Measurements from ENCODE around the gene REV1.
"Not testable (repeated sequence)": the region's sequence is repeated elsewhere in the genome, so short reads cannot be mapped to it uniquely, and the experiment has no call there.

REV1 gene

DNA sequence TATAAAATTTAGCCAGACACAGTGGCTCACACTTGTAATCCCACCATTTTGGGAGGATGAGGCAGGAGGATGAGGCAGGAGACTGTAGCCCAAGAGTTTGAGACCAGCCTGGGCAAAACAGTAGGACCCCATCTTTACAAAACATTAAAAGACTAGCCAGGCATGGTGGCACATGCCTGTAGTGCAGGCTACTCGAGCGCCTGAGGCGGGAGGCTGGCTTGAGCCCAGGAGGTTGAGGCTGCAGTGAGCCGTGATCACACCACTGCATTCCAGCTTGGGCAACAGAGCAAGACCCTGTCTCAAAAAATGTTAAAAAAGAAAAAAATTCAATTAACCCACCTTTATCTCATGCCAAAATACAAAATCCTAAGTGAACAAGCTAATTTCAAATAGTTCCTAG is 4.0 kb downstream of the REV1 start:
- DNase-seq (ENCODE audit: low read depth) = no peak

- DNase-seq (ENCODE audit: low read depth) = no peak
These were observed 4.4 kb downstream of the REV1 start for GRCh38 chr2:99485411-99485810.

- no peak for DNase-seq (ENCODE audit: low read depth)
These were observed 5.6 kb downstream of the REV1 start for GRCh38 chr2:99484205-99484604.

DNA sequence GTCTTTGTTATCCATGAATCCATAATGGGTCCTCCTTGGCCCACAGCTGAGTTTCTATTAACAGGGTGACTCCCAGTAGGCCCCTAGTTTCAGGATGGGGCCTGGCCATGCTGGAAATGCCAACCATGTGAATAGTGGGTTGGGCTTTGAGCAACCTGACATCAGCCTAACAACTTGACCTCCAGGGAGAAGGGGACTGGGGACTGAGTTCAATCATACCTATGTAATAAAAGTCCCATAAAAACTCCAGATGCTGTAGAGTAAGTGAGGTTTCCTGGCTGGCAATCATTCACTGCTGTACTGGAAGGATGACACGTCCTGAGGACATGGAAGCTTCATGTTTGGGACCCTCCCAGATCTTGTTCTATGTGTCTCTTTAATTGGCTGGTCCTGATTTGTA is 7.9 kb downstream of the REV1 start:
- no peak for DNase-seq (ENCODE audit: low read depth)

- no peak for DNase-seq (ENCODE audit: low read depth)
These were observed 8.3 kb downstream of the REV1 start for GRCh38 chr2:99481527-99481926.

- DNase-seq (ENCODE audit: low read depth) = no peak
These were observed 9.4 kb downstream of the REV1 start for GRCh38 chr2:99480390-99480789.

GRCh38 chr2:99478632-99479031 is 11.2 kb downstream of the REV1 start:
- DNase-seq (ENCODE audit: low read depth) = no peak

GRCh38 chr2:99477054-99477453 is 12.8 kb downstream of the REV1 start:
- DNase-seq (ENCODE audit: low read depth) = no peak

- DNase-seq (ENCODE audit: low read depth) = no peak
These were observed 13.2 kb downstream of the REV1 start for GRCh38 chr2:99476629-99477028.

GRCh38 chr2:99475095-99475494 is 14.7 kb downstream of the REV1 start:
- not testable (repeated sequence) for DNase-seq (ENCODE audit: low read depth)

DNA sequence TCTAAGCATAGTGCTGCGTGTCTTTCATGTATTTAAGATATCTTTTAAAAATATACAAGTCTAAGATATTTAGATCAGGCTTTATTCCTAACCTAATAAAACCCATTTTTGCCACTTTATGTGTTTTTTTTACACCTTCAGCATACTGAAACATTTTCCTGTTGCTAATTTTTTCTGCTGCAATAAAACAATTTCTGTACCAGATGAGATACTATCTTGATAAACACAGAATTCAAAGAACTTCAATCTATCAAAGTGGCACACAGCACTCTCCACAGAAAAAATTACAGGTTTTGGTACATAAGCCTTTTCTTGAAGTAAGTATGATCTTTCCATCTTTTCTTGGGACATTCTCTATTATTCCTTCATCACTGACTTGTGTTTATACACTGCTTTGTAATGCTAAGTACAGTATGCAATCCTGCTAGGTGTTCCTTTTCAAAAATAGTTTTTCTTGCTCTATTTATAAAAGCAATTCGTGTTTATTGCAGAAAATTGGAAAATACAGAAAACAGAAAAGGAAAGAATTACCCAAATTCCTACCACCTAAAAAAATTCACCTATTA is 16.2 kb downstream of the REV1 start:
- DNase-seq (ENCODE audit: low read depth) = no peak

DNA sequence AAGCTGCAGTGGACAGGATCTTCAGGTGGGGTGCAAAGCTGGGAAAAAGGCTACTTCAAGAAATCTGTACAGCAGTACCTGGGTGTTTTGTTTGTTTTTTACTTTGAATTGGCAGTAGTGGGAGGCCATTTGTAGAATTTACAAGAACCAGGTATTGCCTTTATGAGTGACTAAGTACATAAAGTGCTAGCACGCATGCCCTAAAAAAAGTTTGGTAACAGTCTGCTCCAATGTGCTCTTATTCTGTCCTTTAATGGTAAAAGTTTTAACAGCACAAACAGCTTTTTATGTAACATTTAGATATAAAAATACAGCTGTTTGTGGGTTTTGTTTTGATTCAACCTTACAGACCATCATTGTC is 17.2 kb downstream of the REV1 start:
- no peak for DNase-seq (ENCODE audit: low read depth)

DNA sequence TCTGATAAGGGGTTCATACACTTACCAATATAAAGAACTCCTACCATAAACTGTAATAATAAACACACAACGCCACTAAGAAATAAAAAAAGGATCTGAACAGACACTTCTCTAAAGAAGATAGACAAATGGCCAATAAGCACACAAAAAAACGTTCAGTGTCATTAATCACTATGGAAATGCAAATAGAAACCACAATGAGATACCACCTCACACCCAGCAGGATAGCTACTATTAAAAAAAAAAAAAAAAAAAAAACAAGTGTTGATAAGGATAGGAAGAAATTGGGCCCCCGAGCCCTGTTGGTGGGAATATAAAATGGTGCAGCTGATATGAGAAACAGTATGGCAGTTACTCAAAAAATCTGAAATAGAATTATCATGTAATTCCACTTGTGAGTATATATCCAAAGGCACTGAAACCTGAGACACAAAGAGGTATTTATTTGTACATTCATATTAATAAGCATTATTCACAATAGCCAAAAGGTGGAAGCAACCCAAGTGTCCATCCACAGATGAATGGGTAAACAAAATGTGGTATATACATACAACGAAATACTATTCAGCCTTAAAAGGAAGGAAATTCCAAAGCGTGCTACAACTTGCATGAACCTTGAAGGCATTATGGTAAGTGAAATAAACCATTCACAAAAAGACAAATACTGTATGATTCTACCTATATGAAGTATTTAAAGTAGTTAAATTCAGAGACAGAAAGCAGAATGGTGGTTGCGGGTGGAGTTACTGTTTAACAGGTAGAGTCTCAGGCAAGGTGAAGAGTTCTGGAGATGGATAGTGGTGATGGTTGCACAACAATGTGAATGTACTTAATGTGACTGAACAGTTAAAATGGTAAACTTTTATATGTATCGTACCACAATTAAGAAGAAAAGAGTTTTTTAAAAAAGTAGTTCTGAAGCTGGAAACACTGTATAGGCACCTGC is 17.9 kb downstream of the REV1 start:
- DNase-seq (ENCODE audit: low read depth) = no peak

DNA sequence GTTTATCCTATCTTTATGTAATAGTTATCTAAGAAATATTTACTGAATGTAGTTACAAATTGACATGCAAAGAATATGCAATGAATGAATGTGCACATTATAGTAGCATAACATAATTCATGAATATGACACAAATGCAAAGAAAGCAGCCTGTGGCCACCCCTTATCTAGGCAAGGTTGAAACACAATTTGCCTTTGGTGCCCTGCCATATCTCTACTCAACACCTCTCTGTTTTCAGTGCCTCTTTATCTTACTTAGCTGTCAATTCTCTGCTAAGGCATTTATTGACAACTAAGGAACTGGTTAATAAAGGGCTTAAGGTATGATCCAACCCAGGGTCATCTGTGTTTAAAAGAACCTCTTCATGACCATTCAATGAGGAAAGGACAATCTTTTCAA is 18.9 kb downstream of the REV1 start:
- no peak for DNase-seq (ENCODE audit: low read depth)

DNA sequence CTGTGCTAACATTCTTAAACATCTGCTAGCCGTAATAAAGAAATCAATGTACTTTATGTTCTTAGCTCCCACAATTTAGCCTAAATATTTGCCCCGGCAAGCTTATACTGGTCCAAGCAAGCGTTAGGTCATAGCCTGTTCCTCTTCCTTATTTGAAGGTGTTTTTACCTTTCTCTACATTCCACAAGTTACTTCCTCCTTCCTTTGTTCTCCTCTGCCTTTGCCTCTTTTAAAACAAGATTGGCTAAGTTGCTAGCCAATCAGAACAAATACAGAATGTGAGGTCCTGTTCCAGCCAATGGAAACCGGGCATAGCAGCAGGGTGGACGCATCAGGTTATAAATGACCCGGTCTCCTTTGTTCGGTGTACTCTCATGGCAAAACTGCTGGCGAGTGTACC is 19.4 kb downstream of the REV1 start:
- not testable (repeated sequence) for DNase-seq (ENCODE audit: low read depth)

GRCh38 chr2:99469394-99469793 is 20.4 kb downstream of the REV1 start:
- no peak for DNase-seq (ENCODE audit: low read depth)

DNA sequence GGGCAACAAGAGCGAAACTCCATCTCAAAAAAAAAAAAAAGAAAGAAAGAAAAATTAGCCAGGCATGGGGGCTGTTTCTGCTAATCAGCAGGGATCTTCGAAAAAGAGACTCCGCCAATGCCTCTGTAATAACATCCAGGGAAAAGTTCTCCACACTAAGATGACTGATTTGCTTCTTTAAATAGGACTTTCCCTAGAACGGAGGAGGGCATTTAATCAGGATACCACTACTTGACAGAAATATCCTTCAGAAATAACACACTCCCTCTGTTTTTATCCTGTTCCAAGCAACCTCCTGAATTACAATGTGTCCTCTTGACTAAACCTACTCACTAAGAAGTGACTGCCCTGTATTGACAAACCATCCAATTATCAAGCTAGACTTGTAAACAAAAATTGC is 21.7 kb downstream of the REV1 start:
- DNase-seq (ENCODE audit: low read depth) = no peak

GRCh38 chr2:99467390-99467789 is 22.4 kb downstream of the REV1 start:
- DNase-seq (ENCODE audit: low read depth) = no peak

DNA sequence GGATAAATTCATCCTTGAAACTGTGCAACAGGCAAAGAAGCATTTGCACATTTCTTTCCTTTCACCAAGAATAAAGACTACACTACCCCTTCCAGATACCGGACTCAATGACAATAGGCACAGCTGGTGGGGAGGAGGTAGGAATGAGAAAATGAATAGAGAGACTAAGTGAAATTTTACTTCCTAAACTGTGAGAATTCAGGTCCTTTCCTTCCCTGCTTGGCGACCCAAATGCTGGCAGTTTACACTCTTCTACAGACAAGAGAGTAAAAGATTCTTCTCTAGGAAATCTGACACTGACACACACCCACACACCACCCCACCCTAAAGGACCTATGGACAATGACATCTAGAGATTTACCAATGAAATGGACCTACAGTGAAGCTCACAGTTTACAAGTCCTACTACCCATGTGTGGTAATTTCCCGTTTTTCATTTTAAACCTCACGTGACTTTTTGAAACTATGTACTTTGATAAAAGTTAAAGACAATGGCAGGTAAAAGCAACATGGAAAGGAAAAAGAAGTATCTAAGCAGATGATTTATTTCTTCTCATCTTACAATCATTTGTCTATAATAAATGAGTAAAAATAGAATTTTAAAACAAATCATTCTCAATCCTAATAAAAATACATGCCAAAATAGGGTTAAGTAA is 27.9 kb downstream of the REV1 start:
- no peak for DNase-seq (ENCODE audit: low read depth)

- no peak for DNase-seq (ENCODE audit: low read depth)
These were observed 31.3 kb downstream of the REV1 start for GRCh38 chr2:99458529-99458928.

DNA sequence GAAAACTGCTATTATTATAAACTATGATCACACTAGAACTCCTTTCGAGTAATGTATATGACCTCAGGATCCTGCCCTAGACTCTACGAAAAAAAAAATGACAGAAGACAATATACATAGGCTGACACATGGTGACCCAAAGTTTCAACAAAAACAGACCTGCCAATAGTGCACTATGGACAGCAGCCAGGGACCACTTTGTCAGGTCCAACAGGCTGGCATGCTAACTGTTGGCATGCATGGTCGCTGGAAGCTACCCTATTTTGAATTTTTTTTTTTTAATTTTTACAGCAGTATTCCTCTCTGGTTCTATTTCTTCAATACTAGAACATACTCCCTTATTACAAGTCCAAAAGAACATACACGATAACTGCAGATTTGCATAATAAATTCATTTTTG is 38.1 kb downstream of the REV1 start:
- DNase-seq (ENCODE audit: low read depth) = no peak

GRCh38 chr2:99451280-99451679 is 38.5 kb downstream of the REV1 start:
- DNase-seq (ENCODE audit: low read depth) = no peak

DNA sequence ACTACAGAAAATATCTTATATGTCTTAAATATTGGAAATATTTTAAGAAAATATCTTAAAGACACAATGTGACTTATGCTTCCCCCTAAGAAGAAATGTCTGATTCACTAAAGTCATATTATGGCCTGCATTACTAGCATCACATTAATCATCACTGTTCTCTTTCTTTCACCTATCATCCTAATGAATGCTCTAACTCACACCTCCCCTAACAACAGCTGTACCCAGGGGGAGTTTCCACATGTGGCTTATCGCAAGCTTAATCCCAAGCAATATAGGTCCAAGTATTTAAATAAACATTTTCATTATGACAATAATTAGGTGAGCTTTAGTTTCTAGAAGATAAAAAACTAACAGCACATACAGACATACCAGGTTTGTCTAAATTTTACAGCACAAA is 39.6 kb downstream of the REV1 start:
- no peak for DNase-seq (ENCODE audit: low read depth)
